K562 (cell line): ENCODE measurements around the gene MBNL1. TPM values are rescaled to one million over a fixed set of nuclear protein-coding genes. Genes with fewer than 3 reads are reported as not detected.

Experiments used
- CREM ChIP-seq: IDR thresholded peaks from 2 replicates; pipeline ENCODE4 v1.6.1; 2014; ENCODE audit warnings: antibody characterized with exemption, low read depth
- REST ChIP-seq, 2 experiments: fragments of 450-650 bp; formaldehyde crosslinking in 1 of 2; IDR thresholded peaks; 2 replicates each; pipeline versions ENCODE4 v1.4.0 to v1.6.1; 2014 to 2020; ENCODE audit warnings: mild to moderate bottlenecking in 2 of 2, borderline replicate concordance in 1 of 2, low read depth in 1 of 2
- polyA plus RNA-seq, 8 experiments: library from polyadenylated mRNA; depleted of rRNA in 4 of 8; stranded (reverse) in 5 of 8; unstranded in 3 of 8; fragments of >200 nt; fragmentation: Nextera tagmentation in 2 of 8; fragmentation: Illumina TruSeq in 1 of 8; extraction: Ambion mirVana in 2 of 8; extraction: Trizol in 1 of 8; gene quantifications; 2 replicates each; pipeline versions ENCODE4 v1.2.1 to v1.2.3, GENCODE V29; 2011 to 2014; ENCODE audit warnings: inconsistent platforms in 1 of 8, missing spikeins in 1 of 8
- total RNA-seq, 7 experiments: library from RNA; depleted of rRNA in 6 of 7; stranded (reverse); fragments of >200 nt in 6 of 7; fragmentation: Illumina TruSeq in 2 of 7; extraction: Trizol in 2 of 7; gene quantifications; 2 replicates each; pipeline versions ENCODE4 v1.2.1 to v1.2.3, GENCODE V29; 2011 to 2021; ENCODE audit warnings: low replicate concordance in 1 of 7

Gene MBNL1
- total and polyA plus RNA-seq, 9 of the 15 experiments (the other 6 are each of a cell fraction or from before 2014, with no cell fraction given) = 70.3 to 243 (median 220) TPM

GRCh38 chr3:152236716-152237115 lies 32.0 kb upstream of the MBNL1 start (continued):
- TF ChIP-seq REST (IDR thresholded peaks at IDR 0.05; ENCODE audit: borderline replicate concordance) (no peak), REST (CRISPR knock-in tag; IDR thresholded peaks at IDR 0.05; ENCODE audit: low read depth) (no peak), CREM (peak; percentile 37)
